LHCN-M2 (cell line): ENCODE data around the gene TCL1B. TPM values are rescaled to one million over a fixed set of nuclear protein-coding genes. Genes with fewer than 3 reads are reported as not detected.
"Not testable (repeated sequence)": the region's sequence is repeated elsewhere in the genome, so short reads cannot be mapped to it uniquely, and the experiment has no call there.

Experiments used
- DNase-seq: peaks from one replicate; pipeline ENCODE4 v3.0.0-alpha.2; 2012; ENCODE audit warnings: low read depth
- polyA plus RNA-seq: library from polyadenylated mRNA; unstranded; fragments of >200 nt; gene quantifications from one replicate; pipeline ENCODE4 v1.2.1, GENCODE V29; 2012; ENCODE audit warnings: missing spikeins
- total RNA-seq: library from RNA; depleted of rRNA; stranded (reverse); fragments of >200 nt; gene quantifications from 2 replicates; pipeline ENCODE4 v1.2.3, GENCODE V29; 2014; rRNA removed

The TCL1B gene, protein sequence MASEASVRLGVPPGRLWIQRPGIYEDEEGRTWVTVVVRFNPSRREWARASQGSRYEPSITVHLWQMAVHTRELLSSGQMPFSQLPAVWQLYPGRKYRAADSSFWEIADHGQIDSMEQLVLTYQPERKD
- total RNA-seq, result not detected in 2 replicates
- not detected for polyA plus RNA-seq

DNA sequence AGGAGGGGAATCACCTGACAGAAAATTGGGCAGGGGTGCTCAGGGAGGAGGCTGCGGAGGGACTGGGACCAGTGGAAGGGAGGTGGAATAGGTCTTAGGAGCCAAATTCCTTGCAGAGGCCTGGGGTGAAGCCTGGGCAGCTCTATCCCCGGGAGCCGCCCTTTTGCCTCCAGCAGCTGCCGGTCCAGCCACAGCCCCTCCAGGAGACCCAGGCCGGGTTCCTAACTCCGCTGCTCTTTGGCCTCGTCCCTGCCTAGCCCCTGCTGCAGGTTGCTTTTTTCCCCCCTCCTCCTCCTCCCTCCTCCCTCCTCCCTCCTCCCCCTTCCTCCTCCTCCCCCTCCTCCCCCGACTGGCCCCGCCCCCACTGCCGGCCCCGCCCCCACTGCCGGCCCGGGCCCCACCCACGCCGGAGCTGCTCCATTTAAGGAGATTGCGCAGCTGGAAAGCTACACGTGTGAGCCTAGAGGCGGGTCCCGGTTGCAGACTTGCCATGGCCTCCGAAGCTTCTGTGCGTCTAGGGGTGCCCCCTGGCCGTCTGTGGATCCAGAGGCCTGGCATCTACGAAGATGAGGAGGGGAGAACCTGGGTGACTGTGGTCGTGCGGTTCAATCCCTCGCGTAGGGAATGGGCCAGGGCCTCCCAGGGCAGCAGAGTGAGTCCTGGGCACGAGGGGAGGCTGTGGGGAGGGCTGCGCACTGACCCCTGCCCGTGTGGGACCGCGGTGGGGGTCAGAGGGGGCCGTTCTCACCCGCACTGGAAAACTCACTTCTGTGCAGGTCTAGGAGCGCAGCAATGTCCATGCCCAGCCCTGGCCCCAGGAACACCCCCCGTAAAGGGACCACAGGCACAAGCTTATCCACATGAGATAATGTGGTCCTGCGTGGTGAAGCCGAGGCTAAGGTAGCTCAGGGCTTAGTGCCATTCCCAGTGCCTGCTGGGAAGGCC is at the start of gene TCL1B:
Gene TCL1B (plus strand): TSS at position 449 of the 945 bp plus-strand sequence. CDS start 42 bp downstream, at position 491.
- DNase-seq, result no peak

DNA sequence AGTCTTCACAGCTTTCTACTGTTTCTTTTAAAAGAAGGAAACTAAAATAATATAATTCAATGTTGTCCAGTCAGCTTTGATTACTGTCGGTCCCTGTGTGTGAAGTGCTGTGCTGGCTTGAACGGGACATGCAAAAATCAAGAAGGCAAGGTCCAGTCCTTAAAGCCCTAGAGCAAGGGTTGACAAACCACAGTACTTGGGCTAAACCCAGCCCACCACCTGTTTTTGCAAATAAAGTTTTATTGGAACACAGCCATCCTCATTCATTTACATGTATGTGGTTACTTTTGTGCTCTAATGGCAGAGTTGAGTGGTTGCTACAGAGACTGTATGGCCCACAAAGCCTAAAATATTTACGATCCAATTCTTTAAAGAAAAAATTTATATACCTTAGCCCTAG is 41.2 kb upstream of the TCL1B start:
- no peak for DNase-seq

DNA sequence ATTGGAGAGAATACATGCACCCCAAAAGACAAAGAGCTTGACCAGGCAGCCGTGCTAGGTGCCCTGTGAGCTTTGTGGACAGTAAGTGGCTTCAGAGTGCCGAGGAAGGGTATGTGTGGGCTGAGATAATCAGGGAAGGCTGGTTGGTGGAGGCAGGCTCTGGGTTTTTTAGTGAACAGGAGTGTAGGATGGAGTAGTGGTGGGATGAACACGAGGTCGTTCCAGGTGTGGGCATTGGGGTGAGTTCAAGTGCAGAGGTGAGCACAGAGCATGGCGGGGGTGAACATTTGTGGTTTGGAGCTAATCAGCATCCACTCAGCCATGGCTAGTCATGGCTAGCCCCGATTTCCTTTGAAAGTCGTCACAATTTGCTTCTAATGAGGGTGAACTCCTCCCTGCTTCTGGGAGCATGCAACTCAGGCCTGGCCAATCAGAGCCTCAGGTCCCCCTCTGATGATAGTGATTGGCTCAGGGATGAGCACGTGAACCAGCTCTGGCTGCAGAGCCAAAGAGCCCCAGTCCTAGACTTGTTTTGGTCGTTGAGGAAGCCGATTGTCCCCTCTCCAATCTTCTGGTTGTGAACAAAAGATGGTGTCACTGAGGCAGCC is 40.7 kb upstream of the TCL1B start:
- no peak for DNase-seq

DNA sequence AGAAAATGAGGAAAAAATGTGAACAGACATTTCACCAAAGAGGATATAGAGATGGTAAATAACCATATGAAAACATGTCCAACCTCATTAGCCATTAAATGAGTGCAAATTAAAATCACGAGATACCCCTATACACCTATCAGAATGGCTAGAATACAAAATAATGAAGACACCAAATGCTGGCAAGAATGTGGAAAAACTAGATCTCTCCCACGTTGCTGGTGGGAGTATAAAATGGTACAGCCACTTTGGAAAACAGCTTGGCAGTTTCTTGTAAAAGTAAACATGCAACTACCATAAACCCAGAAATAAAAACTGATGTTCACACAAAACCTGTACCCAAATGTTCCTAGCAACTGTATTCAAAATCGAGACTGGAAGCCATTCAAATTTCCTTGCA is 38.3 kb upstream of the TCL1B start:
- DNase-seq, result no peak

DNA sequence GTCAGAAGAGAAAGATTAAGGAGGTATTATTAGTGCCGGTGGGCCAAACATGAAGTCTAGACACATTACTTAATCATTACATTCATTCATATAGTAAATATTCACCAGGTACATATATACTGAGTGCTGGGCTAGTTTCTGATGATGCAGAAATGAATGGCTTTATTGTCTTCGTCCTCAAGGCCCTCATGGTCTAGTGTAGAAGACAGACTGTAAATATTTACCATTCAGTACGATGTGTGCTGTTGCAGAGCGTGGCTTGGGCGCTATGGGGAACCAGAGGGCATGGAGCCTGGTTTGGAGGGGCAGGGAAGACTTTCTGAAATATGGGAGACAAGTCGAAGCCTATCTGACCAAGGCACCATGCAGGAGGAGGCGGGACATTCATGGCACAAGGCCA is 37.0 kb upstream of the TCL1B start:
- no peak for DNase-seq

DNA sequence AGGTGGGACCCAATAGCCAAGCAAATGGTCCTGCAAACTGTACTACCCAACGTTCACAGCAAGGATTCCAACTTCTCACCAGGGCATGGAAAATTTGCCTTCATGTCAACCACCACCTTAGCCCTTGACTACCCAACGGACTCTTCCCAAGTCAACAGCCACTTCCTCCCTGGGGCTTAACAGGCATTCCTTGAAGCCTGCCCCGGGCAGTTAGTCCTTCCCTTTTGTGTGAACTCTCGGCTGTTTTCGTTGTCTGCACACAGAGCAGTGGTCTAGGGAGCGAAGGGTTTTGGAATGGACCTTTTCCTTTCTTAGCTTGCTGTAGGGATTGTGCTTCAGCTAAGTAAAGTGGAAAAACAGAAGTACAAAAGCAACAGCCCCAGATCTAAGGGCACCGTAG is 35.2 kb upstream of the TCL1B start:
- no peak for DNase-seq

DNA sequence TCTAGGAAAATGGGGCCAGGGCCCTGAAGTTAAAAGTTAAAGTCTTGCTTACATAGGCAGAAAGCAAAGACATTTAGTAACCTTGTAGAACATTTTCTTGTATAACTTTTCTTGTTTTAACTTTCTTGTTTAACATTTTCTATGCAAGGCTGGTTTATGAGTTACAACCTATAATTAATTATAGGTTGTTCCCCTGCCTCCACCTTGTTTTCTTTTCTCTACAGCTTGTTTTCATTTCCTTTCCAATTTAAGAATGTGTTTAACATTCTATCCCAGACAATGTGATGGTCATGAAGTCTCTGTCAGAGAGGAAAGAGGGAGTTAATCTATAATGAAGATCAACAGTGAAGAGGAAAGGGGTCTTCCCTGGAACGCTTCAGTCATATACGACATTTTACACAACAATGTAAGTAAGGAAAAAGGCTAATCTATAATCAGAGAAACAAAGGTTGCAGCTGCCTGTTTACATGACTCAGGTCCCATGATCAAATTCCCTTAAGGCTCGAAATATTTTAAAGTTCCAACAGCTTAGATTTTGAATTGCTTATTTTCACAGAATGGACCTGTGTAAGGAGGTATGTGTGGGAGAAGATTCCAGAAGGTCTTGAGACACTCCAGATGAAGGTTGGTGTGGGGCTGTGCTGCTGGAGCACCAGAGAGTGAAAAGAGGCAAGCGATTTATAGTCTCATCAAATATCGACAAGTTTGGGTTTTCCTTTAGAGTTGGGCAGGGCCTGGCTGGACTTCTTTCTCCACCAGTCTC is 34.2 kb upstream of the TCL1B start:
- DNase-seq, result no peak

DNA sequence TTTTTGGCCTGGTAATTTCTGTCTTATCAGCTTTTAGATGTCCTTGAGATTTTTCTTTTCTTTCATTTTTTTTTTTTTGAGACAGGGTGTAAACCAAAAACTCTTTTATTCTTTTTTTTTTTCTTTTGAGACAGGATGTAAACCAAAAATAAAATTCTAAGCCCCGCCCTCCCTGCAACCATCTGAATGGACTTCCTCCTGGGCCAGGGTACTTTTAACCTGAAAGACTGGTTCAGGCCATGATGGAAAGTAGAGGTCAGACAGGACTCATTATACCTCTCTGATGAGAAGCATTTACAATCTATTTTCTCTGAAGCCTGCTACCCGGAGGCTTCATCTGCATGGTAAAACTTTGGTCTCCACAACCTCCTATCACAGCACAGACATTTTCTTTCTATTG is 33.5 kb upstream of the TCL1B start:
- DNase-seq, result no peak

DNA sequence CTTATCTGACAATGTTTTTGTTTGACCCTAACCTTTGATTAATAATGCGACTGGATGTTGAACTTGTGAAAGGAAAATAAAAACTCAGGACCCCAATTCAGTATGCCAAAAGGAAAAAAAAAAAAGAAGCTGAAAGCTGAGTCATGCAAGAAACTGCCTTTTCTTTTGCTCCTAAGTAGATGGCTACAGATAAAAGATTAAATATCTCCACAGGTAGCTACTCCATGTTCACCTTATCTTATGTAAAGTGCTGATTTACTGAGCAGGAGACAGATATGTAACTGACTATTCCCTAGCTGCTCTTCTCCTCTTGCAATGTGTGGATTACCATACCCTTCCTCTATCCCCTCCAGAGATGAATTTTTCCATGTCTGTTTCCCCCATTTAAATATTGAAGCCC is 30.8 kb upstream of the TCL1B start:
- no peak for DNase-seq

DNA sequence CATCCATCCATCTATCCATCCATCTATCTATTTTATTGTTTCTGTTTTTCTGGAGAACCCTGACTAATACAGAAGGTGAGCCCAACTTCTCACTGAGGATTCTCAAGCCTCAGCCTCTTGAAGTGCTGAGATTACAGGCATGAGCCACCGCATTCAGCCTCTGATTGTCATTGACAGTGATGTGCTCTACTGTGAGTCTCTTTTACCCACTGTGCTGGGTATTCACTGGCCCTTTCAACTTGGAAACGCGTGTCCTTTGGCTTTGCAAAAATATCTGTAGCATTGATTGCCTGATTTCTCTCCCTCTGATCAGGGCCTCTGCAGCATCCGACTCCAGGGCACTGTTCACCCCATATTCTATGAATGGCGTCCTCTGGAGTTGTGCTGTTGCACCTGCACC is 29.6 kb upstream of the TCL1B start:
- DNase-seq, result no peak

DNA sequence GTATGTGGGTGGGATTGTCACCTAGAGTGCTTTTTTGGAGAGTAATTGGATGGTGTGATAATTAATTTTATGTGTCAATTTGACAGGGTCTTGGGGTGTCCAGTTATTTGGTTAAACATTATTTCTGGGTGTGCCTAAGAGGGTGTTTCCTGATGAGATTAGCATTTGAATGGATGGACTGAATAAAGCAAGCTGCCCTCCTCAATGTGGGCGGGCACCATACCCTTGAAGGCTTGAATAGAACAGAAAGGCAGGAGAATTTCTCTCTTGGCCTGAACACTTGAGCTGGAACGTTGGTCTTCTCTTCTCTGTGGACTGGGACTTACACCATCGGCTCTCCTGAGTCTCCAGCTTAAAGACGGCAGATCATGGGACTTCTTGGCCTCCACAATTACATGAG is 28.8 kb upstream of the TCL1B start:
- no peak for DNase-seq

DNA sequence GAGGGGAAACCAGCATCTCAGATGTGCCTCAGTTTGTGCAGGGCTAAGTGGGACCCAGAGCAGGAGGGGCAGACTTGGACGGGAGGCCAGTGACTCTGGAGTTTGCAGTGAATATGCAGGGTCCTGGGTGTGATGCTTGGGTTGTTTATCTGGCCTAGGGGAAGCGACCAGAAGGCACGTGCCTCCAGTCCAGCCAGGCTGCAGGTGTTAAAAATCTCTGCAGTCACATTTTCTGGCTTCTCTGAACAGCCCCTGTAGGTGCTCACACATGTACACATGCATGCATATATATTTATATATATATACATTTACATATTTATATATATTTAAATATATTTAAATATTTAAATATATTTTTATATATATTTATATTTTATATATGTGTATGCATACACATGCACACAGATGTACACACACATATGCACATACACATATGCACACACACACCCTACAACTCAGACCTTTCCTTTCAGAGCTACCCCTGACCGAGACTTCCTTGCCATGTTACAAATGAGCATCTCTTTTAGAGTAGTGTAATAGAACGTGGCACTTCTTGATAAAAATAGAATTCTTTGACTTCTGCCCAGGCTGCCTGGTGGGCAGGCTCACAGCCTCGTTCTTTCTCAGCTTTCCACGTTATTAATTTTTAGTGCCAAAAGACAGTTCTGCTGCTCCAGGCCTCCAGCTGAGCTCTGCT is 26.8 kb upstream of the TCL1B start:
- DNase-seq, result no peak

DNA sequence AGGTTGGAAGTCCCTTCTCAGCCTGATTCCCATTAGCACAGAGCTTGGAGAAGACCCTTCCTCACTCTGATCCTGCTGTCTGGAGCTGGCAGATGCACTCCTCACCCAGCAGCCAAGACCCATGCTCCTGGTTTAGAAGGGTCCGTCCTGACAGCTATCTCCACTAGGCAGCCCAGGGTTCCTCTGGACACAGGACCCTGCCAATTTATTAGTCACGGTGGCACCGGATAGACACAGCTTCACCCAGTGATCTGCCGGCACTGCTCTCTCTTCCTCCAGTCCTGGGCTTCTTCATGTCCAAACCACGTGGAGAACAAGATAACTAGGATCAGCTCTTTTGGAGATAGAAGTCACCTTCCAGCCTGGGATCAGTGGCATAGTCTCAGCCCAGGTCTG is 26.2 kb upstream of the TCL1B start:
- DNase-seq, result no peak

DNA sequence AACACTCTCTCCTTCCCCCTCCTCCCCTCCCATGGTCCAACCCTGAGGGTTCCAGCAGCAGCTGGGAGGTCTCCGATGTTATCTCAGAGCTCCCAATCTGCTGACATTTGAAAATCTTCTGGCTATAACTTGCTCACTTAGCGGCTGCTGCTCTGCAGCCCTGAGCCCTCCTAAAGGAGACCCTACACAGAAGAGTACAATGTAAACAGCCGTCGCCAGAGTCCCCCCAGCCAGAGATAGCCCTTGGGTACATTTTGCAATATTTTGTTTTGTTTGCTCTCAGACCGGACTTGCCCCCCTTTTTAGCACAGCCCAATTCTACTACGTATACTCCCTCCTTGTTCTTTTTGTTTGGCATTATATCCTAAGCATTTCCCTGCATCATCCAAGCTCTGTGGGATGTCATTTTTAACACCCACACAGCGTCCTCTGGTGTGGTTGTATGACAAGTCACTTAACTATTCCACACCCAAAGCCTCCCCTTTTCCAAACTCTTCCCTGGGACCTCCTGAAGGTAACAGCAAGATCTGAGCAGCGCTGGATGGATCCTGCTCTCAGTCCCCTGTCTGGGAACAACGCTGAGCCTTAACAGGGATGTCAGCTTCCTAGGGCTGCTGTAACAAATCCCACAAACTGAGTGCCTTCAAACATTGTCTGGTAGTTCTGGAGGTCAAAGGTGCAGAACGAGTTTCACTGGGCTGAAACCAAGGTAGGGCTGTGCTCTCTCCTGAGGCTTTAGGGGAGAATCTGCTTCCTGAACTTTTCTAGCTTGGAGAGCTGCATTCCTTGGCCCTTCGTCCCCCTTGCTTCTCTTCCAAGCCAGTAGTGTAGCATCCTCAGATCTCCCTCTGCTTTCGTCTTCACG is 25.3 kb upstream of the TCL1B start:
- DNase-seq, result no peak

DNA sequence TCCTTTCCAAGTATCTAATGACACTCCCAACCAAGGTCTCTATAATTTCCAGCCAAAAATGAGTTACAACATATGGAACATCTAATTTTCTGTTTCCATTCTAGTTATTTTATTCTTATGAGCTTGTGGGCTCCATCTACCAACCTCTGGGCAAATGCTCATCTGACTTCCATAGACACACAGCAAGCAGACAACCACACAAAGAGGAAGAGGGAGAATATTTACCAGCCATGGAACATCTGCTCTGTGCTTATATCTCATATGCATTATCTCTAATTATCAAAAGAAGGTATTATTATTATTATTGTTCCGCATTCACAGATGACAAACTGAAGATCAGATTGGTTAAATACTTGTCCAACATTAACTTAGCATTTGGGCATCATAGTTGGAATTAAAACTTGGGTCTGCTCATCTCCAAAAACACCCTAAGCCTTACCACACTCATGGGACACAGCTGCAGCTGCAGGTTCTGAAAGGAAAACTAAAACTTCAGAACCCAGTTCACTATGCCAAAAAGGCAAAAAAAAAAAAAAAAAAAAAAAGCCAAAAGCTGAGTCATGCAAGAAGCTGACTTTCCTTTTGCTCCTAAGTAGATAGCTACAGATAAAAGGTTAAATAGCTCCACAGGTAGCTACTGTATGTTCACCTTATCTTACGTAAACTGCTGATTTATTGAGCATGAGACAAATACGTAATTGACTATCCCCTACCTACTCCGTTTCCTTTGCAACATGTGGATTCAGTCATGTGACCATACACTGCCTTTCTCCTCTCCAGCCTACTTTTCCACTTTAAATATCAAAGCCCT is 23.6 kb upstream of the TCL1B start:
- DNase-seq, result no peak

DNA sequence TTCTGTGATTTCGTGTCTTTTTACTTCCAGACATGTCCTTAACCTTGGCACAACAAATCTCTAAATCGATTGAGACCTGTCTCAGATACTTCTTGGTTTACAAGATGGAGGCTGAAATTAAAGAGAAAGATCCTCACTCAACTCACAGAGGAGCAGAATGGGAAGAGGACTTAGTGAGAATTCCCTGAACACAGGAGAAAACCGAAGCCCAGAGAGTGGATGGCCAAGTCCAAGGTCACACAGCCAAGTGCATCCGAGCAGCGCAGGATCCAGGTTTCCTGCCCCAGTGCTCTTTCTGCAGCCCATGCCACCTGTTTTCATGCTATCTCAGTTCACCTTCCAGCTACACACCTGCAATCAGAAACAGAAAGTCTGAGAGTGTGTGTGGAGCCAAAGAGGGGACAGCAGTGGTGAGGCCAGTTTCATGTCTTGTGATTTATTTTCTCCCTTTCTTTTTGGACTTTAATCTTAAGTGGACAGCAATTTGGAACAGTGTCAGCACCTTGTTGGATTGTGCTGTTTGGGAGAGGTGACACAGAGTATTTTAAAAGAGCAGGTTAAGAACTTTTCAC is 22.9 kb upstream of the TCL1B start:
- DNase-seq, result no peak

DNA sequence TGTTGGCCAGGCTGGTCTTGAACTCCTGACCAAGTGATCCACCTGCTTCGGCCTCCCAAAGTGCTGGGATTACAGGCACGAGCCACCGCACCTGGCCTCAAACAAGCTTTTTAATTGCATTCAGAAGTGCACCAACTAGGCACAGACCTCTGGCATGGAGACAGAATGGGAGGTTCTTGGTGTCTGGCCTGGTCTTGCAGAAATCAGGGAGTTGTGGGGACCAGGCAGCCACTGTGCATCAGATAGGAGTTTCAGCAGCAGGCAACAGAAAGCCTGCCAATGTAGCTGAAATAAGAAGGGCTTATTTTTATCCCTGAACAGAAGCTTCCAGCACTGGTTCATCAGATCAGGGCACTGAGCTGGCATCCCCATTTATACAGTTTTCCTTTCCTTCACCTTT is 22.2 kb upstream of the TCL1B start:
- no peak for DNase-seq

DNA sequence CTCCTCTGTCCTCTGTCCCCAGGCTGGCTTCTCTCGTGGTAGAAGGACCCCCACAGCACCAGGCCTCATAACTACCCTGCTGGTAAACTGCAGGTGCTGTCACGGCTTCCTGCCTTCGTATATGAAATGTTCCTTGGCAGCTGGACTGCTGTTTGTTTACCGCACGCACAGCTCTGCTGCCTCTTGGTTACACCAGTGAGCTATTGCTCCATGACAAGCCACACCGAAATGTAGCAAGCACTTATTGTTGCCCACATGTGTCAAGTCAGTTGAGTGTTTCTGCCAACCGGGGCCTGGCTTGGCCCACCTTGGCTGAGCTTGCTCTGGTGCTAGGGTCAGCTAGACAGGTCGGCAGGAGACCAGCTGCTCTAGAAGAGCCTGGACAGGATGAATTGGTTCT is 21.7 kb upstream of the TCL1B start:
- DNase-seq, result no peak

DNA sequence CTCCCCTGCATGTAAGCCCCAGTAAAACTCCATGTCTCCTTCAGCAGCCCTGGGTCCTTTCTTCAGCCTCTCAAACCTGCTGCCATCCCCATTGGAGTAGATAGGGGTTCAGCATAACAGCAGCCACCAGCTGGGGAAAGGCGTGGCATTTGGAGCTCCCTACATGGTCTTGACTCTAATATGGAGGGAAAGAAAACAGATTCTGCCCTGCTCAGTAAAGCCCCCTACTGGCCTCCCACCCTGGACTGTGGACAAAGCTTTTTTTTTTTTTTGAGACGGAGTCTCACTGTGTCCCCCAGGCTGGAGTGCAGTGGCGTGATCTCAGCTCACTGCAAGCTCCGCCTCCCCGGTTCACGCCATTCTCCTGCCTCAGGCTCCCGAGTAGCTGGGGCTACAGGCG is 20.7 kb upstream of the TCL1B start:
- not testable (repeated sequence) for DNase-seq
